Activated CD4-positive, alpha-beta T cell treated with anti-CD3 and anti-CD28 coated beads, Interleukin-2, Interleukin-4, amounts not matched to agents 100 ng/mL and 50 ng/mL, durations not matched to agents 16 hours and 8 hours (primary cell): ENCODE results near the gene SRGAP2C.
A peak's percentile ranks its signal among the peaks of the same experiment; 100 is the strongest.
"Not testable (repeated sequence)": the region's sequence is repeated elsewhere in the genome, so short reads cannot be mapped to it uniquely, and the experiment has no call there.

Source experiments
- DNase-seq: peaks from one replicate; pipeline ENCODE4 v3.0.0-alpha.2; 2020; ENCODE audit warnings: low spot score

Gene SRGAP2C

DNA sequence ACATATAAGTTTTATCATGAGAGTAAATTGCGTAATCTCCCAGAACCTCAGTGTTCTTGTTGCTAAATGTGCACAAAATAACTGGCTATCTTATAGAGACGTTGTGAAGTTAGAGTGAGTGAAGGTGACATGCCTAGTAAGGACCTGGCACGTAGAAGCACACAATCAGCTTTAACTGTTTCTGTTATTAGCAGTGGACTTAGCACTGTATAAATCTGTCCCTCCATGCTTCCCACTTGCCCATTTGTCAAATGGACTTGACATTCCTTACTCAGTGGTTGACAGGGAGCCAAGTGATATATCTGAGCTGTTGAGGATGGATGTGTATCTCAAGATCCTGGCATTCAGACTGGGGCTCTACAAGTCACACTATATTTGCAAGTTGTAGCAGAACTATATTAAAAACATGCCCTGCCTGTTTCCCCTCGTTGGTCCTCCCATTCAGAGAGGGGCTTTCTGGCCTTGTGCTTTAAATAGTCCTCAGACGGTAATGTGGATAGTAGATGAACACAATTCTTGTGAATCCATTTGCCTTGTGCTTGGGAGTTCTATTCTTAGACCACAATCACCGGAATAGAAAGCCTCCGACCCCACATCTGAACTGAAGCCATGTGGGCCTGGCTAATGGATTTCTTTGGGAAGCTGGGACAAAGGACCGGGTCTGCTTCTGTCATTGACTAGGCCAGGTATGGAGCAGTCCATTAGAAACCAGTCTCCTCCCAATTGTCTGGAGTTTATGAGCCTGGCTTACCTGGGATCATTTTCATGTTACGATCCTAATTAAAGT, 43.0 kb downstream of the SRGAP2C start:
- DNase-seq = not testable (repeated sequence)

DNA sequence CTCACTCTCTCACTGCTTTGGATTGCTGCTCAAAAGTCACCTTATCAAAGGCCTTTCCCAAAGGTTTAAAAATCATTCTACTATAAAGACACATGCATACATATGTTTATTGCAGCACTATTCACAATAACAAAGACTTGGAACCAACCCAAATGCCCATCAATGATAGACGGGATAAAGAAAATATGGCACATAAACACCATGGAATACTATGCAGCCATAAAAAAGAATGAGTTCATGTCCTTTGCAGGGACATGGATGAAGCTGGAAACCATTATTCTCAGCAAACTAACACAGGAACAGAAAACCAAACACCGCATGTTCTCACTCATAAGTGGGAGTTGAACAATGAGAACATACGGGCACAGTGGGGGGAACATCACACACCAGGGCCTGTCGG, 45.9 kb downstream of the SRGAP2C start:
- DNase-seq = not testable (repeated sequence)

DNA sequence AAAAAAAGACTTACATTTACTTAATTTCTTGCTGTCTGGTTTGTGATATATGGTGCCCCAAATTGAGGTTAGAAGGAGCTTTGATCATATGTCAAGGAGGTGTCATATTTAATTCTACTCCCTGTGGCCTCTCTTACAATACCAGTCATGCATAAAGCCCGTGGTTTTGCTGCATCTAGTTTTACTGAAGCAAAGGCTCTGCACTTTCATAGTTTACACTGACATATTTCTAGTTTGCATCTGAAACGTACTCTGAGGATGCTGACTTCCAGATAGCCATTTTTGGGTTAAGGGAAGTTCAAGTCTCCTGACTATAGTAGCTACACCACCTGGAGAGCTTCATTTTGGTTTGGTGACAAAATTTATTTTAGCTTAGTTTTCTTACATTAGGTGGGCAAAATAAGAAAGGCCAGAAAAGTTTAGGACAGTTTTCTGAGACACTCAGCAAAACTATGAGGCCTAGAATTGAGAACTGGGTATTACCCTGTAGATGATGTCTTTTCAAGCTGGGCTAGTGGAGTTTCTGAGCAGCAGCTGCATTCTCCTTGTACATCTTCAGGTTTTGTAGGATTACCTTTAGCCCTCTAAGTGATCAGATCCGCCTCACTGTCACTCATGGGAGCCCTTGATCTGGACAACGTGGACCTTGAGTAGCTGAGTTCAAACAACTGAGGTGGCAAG, 47.8 kb downstream of the SRGAP2C start:
- not testable (repeated sequence) for DNase-seq

DNA sequence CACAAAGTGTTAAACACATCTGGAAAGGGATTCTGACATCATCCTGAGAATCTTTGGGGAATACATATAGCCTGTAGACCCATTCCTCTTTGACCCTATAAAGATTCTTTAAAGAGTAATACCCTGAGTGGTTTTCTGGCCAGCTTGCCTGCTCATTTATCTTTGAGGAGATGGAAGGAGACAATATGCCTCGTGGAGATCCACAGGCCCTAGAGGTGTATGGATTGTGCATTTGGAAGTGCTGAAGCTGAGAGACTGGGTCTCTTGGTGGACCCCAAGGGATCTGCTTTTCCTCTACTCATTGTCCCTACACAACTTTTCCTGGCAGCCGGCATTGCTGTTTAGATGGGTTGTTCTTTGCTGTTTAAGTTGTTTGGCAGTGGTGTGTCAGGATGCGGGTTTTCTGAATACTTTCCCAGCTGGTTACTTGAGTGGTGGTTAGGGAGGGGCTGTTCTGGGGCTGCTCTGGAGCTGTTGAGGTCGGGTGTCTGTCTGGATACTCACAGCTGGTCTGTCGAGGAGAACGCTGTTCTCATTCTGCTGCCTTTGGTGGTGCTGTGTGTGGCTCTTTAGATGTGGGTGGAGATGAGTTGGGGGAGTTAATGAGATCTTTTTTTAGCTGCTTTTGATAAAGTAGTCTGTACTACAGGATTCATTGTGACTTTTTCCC, 49.5 kb downstream of the SRGAP2C start:
- not testable (repeated sequence) for DNase-seq

DNA sequence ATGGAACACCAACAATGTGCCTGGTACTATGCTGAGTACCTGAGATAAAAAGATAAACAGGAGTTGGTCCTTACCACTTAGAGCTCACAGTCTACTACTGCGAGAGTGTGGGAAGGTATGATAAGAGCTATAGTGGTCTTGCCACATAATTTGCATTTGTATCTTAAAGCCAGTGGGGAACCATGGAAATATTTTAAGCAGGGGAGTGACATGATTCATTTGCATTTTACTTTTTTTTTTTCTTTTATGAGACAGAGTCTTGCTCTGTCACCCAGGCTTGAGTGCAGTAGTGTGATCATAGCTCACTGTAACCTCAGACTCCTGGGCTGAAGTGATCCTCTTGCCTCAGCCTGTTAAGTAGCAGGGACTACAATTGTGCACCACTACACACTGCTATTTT, 53.6 kb downstream of the SRGAP2C start:
- DNase-seq = not testable (repeated sequence)

DNA sequence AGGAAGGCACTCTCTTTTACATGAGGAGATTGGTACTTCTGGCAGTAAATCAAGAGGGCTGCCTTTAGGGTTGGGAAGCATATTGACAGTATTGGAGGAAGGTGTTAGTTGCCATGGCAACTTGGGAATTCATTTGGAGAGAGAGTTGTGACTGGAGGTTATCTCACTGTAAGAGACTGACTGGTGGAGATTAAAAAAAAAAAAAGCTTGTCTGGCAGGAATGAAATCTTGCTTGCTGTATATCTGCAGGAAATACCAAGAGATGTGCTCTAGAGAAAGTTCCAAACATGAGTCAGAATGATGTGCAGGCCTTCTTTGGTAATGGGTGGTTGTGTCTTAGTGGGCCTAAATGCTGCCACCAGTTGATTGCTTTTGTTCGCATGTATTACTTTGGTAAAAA, 59.1 kb downstream of the SRGAP2C start:
- not testable (repeated sequence) for DNase-seq

DNA sequence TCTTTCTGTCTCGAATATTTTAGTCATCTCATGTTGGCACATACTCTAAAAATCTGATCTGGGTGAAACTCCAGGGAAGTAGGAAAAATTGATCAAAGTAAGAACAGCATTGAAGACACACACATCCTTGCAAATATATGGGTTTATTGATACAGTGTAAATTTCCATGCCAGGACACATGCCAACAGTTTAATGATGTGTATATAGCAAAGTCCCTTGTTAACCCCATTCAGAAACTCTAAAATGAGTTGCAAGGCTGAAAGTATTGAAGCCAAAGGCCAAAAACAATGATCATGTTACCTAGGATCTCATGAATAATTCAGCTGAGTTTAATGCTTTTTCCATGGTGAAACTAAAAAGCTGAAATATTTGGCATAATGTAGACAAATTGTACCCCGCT, 61.6 kb downstream of the SRGAP2C start:
- not testable (repeated sequence) for DNase-seq

DNA sequence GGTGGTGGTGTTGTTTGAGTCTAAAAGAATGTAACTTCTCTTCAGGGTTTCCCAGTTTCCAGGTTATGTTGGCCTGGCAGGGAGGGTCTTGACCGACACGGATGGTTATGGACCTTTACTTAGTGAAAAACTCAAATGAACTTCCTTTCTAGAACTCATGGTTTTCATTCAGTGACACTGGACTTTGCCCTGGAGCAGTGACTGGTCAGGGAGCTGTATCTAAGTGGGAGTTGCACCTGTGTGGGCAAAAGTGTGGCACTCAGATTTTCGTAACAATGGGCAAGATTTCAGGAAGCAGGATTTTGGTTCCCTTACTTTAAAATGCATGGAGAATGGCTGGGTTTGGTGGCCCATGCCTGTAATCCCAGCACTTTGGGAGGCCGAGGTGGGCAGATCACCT, 67.9 kb downstream of the SRGAP2C start:
- not testable (repeated sequence) for DNase-seq

DNA sequence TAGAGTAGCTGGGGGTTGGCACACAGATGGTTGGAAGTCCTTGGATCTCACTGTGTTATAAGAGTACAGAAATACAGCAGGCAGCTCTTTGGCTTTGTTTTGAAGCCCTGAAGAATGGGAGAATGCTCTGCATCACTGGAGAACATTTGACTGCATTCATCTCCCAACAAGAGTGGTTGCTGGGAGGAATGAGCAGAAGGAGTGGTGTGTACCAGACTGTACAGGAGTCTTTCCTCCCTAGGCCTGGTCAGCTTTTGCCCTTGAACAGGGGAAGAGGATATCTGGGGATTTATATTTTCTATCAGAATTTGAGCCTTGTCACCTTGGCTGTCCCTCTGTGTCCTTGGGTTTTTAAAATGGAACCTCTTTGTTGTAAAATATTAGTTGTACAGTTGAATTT, 69.8 kb downstream of the SRGAP2C start:
- DNase-seq = not testable (repeated sequence)

DNA sequence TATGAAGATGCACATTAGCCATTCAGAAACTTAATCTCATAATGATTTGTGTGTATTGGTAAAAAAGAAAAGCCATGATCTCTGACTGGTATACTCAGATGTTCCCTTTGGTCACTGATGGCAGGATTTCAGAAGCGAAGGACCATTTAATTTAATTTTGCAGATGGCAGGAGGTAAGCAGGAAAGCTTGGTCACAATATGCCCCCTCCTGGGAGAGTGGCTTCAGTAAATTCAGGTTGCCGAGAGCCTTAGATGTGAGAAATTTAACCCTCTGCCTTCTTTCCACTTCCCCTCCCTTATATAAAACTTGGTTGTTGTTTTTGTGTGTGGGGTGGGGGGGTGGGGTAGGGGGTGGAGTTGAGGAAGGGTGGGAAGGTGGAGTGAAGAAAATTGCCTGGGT, 72.9 kb downstream of the SRGAP2C start:
- not testable (repeated sequence) for DNase-seq

DNA sequence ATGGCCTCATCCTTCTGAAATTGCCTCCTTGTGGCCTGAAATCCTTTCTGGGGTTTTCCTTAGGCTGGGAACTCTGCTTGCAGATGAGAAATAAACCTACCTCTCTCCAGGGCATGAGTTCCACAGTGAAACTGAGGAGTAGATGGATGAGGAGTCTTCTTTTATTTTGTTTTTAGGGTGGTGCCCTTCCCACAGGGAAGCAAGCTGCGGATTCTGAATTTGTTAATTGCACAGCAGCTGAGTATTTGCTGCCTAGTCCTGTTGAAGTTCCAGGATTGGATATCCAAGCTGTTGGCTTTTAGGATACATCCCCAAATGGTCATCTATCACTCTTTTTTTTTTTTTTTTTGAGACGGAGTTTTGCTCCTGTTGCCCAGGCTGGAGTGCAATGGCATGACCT, 73.4 kb downstream of the SRGAP2C start:
- DNase-seq = not testable (repeated sequence)

DNA sequence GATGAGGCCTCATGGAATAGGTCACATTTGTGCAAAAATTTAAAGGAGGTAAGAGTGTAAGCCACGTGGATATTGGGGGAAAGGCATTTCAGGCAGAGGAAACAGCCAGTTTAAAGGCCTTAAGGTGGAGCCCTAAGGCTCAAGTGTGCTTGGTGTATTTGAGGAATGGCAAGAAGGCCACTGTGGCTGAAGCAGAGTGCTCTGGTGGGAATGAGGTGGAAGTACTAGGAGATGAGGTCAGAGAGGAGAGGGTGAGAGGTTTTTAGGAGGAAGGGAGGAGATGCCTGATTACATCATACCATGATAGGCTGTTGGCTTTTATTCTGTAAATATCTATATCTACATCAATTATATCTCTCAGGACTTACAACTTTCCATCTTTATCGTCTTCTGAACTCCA, 75.4 kb downstream of the SRGAP2C start:
- DNase-seq = not testable (repeated sequence)

DNA sequence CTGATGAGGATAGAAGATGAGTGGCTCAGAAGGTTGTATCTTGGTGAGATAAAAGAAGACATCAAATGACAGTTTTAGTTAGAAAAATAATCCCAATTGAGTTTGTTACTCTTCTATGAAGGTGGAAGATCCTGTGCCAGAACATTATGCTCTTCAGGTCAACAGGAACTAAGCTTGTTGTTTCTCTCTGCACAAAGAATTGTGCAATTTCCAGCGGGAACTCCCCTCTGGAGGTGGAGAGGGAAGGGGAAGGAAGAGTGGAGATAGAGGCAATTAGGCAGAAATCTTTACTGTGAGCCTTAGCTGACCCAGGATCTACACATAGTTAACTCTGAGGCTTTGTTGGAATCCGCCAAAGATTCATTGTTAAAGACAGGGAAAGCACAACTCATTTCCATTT, 77.4 kb downstream of the SRGAP2C start:
- not testable (repeated sequence) for DNase-seq

DNA sequence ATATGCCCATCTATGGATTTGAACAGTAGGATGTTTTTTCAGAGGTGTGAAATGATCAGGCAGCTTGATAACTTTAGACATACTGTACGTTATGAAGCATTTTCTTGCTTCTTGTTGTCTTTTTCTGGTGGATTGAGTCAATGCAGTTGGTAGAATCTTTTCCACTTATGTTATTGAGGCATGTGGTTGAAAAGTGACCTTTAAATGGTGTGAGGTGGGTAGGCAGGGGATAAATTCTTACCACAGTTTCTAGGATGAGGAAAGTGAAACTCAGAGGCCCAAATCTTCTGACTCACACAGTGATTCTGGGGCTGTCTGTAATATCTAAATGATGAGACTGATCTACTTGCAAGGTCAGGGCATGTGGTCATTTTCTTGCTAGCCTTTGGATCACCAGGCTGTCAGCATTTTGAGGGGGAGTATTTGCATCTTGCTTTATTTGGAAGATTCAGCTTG, 79.0 kb downstream of the SRGAP2C start:
- DNase-seq = peak; percentile 62

DNA sequence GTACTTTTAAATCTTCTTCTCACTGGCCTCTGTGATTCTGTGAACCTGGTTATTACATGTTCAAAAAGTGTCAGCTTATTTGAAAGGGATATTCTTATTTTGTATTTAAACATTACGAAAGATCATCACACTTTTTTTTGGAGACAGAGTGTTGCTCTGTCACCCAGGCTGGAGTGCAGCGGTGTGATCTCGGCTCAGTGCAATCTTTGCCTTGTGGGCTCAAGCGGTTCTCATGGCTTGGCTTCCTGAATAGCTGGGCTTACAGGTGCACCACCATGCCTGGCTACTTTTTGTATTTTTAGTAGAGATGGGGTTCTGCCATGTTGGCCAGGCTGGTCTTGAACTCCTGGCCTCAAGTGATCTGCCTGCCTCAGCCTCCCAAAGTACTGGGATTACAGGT, 82.3 kb downstream of the SRGAP2C start:
- DNase-seq = not testable (repeated sequence)

DNA sequence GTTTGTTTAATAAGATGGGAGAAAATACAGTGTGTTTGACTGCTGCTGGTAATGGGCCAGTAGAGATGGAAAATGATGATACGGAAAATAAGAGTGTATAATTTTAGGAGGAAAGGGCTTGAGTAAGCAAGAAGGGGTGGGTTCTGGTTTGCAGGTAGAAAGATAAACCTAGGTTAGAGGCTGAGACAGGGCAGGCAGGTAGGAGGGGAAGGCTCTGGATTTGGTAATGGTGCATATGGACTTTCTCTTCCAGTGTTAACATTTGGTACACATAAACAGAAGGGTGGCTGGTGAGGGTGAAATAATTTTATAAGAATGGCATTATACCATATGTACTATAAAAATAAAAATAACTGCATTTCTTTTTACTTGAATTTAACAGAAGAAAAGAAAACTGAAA, 84.5 kb downstream of the SRGAP2C start:
- not testable (repeated sequence) for DNase-seq

DNA sequence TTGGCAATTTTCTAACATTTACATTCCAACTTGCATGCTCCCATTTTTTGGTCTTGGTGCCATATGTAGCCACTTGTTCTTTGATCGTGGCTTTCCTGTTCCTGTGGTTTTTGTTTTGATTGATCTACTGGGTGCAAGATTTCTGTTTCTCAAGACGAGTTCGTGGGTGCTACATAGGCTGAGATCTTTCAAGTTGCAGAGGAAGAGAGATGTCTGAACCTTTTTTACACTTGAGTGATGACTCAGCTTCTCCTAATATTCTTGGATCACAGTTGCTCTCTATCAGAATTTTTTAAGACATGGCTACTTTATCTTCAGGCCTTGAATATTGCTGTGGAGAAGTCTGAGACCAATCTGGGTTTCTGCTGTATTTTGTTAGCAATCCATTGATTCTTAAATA, 85.2 kb downstream of the SRGAP2C start:
- not testable (repeated sequence) for DNase-seq

DNA sequence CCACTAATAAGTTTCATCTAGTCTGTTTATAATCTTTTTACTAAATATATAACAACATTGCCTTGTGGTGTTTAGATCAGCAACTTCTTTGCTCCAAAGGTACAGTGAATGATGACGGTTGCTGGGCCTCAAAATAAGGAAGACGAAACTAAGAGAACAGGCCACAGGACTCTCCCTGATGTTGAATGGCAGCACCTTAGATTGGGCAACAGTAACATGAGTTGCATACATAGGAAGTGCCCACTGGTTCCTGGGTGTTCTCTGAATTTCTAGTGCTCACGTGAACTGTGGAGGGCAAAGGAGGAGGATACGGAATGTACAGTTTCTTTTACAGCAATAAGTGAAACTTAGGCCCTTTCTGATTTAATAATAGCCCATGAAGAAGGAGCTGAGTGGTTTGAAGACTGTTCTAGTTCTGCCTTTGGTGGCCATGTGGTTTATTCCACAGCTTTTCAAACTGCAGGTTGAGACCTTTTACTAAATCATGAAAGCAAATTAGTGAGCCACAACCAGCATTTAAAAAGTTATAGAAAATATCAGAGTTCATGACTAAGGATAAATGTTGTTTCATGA, 86.5 kb downstream of the SRGAP2C start:
- DNase-seq = not testable (repeated sequence)

DNA sequence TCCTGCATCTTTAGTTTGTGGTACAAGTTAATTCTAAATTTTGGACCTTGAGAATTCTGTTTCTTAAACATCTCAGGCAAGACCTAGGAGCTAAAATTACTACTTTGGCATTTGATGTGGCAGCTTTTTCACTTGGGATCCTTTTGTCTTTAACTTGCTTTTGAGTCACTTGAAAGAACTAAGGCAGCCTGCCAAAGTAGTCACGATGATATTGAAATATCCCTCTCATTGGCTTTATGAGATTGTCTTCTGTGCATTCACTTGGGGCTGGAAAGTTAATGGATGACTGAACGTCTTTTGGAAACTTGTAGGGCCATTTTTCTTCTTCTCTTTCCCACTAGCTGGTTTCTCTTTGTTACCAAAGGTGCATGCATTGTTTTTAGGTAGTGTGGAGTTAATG, 90.7 kb downstream of the SRGAP2C start:
- DNase-seq = not testable (repeated sequence)

DNA sequence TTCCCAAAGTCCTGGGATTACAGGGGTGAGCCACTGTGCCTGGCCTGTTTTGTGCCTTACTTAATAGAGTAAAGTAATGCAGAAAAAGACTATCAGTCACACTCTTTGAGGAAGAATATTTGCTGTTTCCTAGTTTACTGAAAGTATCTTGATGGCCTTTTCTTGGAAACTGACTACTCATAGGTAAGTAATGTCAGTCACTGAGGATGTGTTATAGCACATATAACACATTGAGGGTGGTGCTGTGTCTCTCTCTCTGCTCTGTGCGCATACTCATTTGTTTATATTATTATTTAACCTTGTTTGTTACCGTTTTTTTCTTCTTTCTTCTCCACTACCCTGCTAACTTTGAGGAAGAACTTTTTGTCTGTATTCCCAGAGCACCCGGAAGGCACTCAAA, 93.4 kb downstream of the SRGAP2C start:
- not testable (repeated sequence) for DNase-seq

DNA sequence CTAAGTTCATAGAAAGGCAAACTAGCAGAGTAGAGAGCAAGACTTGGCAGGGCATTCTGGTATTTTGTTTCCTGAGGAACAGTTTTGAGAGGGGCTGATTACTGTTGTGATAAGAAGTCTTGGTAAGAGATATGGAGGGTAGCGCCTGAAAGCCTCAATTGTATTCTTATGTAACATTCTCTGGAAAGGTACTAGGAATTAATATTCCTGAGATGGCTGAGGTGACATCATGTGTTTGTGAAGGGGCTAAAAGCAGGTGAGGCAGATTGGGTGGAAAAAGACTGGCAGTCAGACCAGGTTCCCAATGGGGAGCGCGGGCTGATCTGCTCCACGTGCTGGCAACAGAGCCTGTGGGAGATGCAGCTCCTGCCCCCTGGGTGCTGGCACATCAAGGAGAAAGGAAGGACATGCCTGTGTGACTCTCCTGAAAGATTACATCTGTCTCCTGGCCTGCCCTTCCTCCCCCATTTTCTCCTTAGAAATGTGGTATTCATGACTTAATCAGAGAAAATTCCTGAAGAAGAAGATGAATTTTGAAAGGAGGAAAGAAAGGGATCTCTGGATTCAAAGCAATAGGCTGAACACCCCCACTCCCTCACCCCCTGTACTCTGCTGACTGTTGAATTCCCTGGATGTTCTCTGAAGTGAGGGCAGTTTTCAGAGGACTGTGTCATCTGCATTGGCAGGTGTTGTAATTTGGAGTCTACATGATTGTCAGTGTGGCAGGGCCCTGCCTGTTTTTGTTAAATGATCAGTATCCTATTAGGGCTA, 94.2 kb downstream of the SRGAP2C start:
- DNase-seq = not testable (repeated sequence)

DNA sequence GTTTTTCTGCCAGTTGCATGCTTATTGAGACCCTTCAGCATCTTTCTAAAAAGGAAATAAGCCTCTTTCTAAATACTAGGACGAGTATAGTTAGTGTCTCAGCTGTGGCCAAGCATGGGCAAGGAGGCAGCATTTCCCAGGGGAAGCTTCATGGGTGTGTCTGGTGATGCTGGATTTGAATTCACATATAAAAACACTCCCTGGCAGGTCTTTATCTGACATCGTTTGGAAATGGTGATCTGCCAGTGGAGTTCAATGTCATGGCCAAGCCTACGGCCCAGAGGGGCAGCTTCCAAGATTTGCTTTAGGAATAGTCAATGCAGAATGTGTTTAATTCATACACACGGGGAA, 94.7 kb downstream of the SRGAP2C start:
- not testable (repeated sequence) for DNase-seq
